Measurements from ENCODE around the gene SOX15.
"Not testable (repeated sequence)": the region's sequence is repeated elsewhere in the genome, so short reads cannot be mapped to it uniquely, and the experiment has no call there.

SOX15 gene

DNA sequence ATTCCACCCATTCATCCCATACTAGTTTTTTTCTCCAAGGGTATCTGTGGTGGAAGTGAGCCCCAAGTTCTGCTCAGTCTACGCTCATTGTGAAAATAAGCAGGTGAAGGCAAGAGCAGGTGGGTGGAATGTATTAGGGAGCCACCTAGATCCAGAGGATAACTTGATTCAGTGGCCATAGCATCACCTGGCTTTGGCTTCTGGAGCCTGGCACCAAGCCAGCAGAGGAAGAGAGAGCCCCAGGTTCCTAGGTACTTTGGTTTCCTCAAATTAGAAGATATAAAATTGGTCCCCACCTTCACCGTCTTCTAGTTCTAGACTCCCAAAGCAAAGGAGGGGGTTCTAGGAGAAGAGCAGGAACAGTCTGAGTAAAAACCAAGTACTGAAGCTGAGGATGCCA is 20.7 kb upstream of the SOX15 start:
- DNase-seq, result no peak
- Histone ChIP-seq H3K4me1 (ENCODE audit: control insufficient read depth, insufficient read depth, low read length, poor library complexity, severe bottlenecking) (peaks cover 17% of the 10 kb centered on the region), H3K27me3 (replicated peaks; ENCODE audit: control insufficient read depth, insufficient read depth, low read length, poor library complexity, severe bottlenecking) (no peaks in the 10 kb centered on the region), H3K36me3 (ENCODE audit: control insufficient read depth, insufficient read depth, low read length) (peaks cover 15% of the 10 kb centered on the region), H3K9me3 (ENCODE audit: control insufficient read depth, low read length) (no peaks in the 10 kb centered on the region), H3K27ac (ENCODE audit: insufficient read depth, low read length, poor library complexity, severe bottlenecking) (no peak overlapping the region), H3K4me3 (ENCODE audit: insufficient read depth, low read depth, low read length, poor library complexity, severe bottlenecking) (no peak overlapping the region)

DNA sequence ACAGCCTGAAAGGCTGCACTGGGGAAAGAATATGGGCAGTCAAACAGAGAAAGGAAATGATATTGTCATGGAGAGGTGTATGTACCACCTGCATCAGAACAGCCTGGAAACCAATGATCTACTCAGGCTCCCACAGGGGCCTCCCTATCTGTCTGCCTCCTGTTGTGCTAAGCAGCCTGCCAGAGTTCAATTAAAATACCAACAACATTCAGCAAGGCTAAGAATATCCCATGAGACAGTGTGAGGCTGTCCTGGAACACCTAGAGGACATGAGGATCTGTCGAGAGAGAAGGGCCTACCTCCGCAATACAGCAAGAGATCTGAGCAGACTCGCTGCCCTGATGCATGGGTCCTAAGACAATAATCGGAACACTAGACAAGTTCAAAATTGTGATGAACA is 16.4 kb upstream of the SOX15 start:
- Histone ChIP-seq H3K36me3 (ENCODE audit: control insufficient read depth, insufficient read depth, low read length) (peaks cover 43% of the 10 kb centered on the region), H3K4me3 (ENCODE audit: insufficient read depth, low read depth, low read length, poor library complexity, severe bottlenecking) (no peak overlapping the region)

DNA sequence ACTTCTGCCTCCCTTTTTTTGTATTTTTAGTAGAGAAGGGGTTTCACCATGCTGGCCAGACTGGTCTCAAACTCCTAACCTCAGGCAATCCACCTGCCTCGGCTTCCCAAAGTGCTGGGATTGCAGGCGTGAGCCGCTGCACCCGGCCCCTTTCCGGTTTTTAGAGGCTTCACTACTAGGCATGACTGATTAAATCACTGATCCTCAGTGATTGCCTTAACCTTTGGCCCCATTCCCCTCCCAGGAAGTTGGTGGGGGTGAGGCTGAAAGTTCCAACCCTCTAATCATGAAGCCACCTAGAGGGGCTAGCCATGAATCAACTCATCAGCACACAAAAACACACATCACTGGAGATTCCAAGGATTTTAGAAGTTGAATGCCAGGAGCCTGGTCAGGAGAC is 7.7 kb upstream of the SOX15 start:
- not testable (repeated sequence) for H3K4me3 ChIP-seq (ENCODE audit: insufficient read depth, low read depth, low read length, poor library complexity, severe bottlenecking); H3K27me3 ChIP-seq (replicated peaks; ENCODE audit: control insufficient read depth, insufficient read depth, low read length, poor library complexity, severe bottlenecking); DNase-seq; H3K27ac ChIP-seq (ENCODE audit: insufficient read depth, low read length, poor library complexity, severe bottlenecking); H3K4me1 ChIP-seq (ENCODE audit: control insufficient read depth, insufficient read depth, low read length, poor library complexity, severe bottlenecking); H3K9me3 ChIP-seq (ENCODE audit: control insufficient read depth, low read length)
- H3K36me3 ChIP-seq (ENCODE audit: control insufficient read depth, insufficient read depth, low read length), result peaks cover 67% of the 10 kb centered on the region

More for the DNA sequence above, 16.4 kb upstream of the SOX15 start:
- Histone ChIP-seq H3K27me3 (replicated peaks; ENCODE audit: control insufficient read depth, insufficient read depth, low read length, poor library complexity, severe bottlenecking) (no peaks in the 10 kb centered on the region), H3K4me1 (ENCODE audit: control insufficient read depth, insufficient read depth, low read length, poor library complexity, severe bottlenecking) (no peaks in the 10 kb centered on the region), H3K9me3 (ENCODE audit: control insufficient read depth, low read length) (no peaks in the 10 kb centered on the region), H3K27ac (ENCODE audit: insufficient read depth, low read length, poor library complexity, severe bottlenecking) (no peak overlapping the region)
- no peak for DNase-seq

DNA sequence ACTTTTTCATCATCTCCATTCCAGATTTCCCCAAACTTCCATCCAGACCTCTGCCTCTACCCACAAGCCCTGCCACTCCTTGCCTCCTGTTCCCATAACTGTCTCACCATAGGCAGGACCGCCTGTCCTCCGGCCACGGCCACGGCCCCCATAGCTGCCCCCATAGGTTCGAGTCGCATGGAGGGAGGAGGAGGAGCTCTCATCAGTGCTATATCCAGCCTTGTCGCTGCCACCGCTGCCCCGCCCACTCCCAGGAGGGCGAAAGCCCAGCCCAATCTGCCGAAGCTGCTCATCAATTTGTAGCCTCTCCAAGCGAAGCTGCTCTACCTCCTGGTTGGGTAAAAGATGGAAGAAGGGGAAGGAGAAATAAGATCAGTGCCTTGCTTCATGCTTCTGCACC is 3.4 kb upstream of the SOX15 start:
- Histone ChIP-seq H3K27me3 (replicated peaks; ENCODE audit: control insufficient read depth, insufficient read depth, low read length, poor library complexity, severe bottlenecking) (no peaks in the 10 kb centered on the region), H3K36me3 (ENCODE audit: control insufficient read depth, insufficient read depth, low read length) (peaks cover 60% of the 10 kb centered on the region)

GRCh38 chr17:7592422-7593021 is 2.6 kb upstream of the SOX15 start:
- Histone ChIP-seq H3K27me3 (replicated peaks; ENCODE audit: control insufficient read depth, insufficient read depth, low read length, poor library complexity, severe bottlenecking) (no peaks in the 10 kb centered on the region), H3K4me3 (ENCODE audit: insufficient read depth, low read depth, low read length, poor library complexity, severe bottlenecking) (no peak overlapping the region), H3K27ac (ENCODE audit: insufficient read depth, low read length, poor library complexity, severe bottlenecking) (no peak overlapping the region), H3K4me1 (ENCODE audit: control insufficient read depth, insufficient read depth, low read length, poor library complexity, severe bottlenecking) (no peaks in the 10 kb centered on the region), H3K9me3 (ENCODE audit: control insufficient read depth, low read length) (no peaks in the 10 kb centered on the region), H3K36me3 (ENCODE audit: control insufficient read depth, insufficient read depth, low read length) (peaks cover 67% of the 10 kb centered on the region)
- no peak for DNase-seq

More for the DNA sequence above, 3.4 kb upstream of the SOX15 start:
- DNase-seq, result no peak
- no peaks in the 10 kb centered on the region for H3K9me3 ChIP-seq (ENCODE audit: control insufficient read depth, low read length)
- H3K27ac ChIP-seq (ENCODE audit: insufficient read depth, low read length, poor library complexity, severe bottlenecking), result no peak overlapping the region
- H3K4me1 ChIP-seq (ENCODE audit: control insufficient read depth, insufficient read depth, low read length, poor library complexity, severe bottlenecking), result no peaks in the 10 kb centered on the region
- no peak overlapping the region for H3K4me3 ChIP-seq (ENCODE audit: insufficient read depth, low read depth, low read length, poor library complexity, severe bottlenecking)

DNA sequence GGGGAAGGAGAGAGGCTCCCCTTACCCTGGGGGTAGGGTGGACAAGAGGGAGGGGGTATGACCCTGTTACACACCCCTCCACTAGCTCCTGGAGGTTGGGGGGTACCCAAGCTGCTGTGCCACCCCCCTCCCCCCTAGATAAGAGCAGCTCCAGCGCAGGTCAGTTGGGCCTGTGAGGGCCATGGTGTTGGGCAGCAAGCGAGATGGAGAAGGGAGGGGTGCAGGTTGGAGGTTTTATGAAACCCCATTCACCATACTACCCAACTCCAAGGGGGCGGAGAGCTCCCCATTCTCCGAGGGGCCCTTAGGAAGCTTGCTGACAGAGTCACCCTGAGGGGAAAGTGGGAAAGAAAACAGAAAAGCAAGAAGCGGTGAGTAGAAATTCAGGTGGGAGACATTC is 1.7 kb upstream of the SOX15 start:
- Histone ChIP-seq H3K9me3 (ENCODE audit: control insufficient read depth, low read length) (no peaks in the 10 kb centered on the region), H3K36me3 (ENCODE audit: control insufficient read depth, insufficient read depth, low read length) (peaks cover 68% of the 10 kb centered on the region), H3K4me3 (ENCODE audit: insufficient read depth, low read depth, low read length, poor library complexity, severe bottlenecking) (no peak overlapping the region), H3K27ac (ENCODE audit: insufficient read depth, low read length, poor library complexity, severe bottlenecking) (no peak overlapping the region), H3K4me1 (ENCODE audit: control insufficient read depth, insufficient read depth, low read length, poor library complexity, severe bottlenecking) (no peaks in the 10 kb centered on the region), H3K27me3 (replicated peaks; ENCODE audit: control insufficient read depth, insufficient read depth, low read length, poor library complexity, severe bottlenecking) (no peaks in the 10 kb centered on the region)
- DNase-seq, result no peak

DNA sequence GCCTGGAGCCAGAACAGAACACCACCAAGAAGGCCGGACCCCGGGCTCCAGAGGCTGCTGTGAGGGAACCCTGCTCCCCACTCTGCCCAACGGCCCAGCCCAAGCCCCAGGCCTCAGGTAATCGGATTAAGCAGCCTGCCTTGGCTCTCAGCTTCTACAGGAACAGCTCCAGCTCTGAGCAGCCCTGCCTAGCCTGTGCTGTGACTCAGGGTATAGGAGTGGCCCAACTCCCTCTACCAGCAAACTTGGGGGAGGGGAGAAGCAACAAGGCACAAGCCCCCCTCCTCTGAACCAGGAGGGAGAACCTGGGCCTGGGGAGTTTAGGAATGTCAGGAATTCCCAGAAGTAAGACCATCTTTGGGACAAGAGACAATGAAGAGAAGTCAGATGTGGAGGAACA is 849 bp upstream of the SOX15 start:
- H3K36me3 ChIP-seq (ENCODE audit: control insufficient read depth, insufficient read depth, low read length), result peaks cover 63% of the 10 kb centered on the region
- H3K27me3 ChIP-seq (replicated peaks; ENCODE audit: control insufficient read depth, insufficient read depth, low read length, poor library complexity, severe bottlenecking), result no peaks in the 10 kb centered on the region
- DNase-seq, result no peak
- no peak overlapping the region for H3K27ac ChIP-seq (ENCODE audit: insufficient read depth, low read length, poor library complexity, severe bottlenecking)
- no peaks in the 10 kb centered on the region for H3K9me3 ChIP-seq (ENCODE audit: control insufficient read depth, low read length)
- H3K4me3 ChIP-seq (ENCODE audit: insufficient read depth, low read depth, low read length, poor library complexity, severe bottlenecking), result no peak overlapping the region
- H3K4me1 ChIP-seq (ENCODE audit: control insufficient read depth, insufficient read depth, low read length, poor library complexity, severe bottlenecking), result no peaks in the 10 kb centered on the region

GRCh38 chr17:7589204-7589868 is 558 bp downstream of the SOX15 start:
- DNase-seq, result peak; percentile 25 to 44 (median 39)
- H3K4me3 ChIP-seq (ENCODE audit: insufficient read depth, low read depth, low read length, poor library complexity, severe bottlenecking), result no peak overlapping the region
- H3K4me1 ChIP-seq (ENCODE audit: control insufficient read depth, insufficient read depth, low read length, poor library complexity, severe bottlenecking), result peaks cover 6% of the 10 kb centered on the region
- H3K27ac ChIP-seq (ENCODE audit: insufficient read depth, low read length, poor library complexity, severe bottlenecking), result no peak overlapping the region
- peaks cover 49% of the 10 kb centered on the region for H3K36me3 ChIP-seq (ENCODE audit: control insufficient read depth, insufficient read depth, low read length)
- no peaks in the 10 kb centered on the region for H3K27me3 ChIP-seq (replicated peaks; ENCODE audit: control insufficient read depth, insufficient read depth, low read length, poor library complexity, severe bottlenecking)
- no peaks in the 10 kb centered on the region for H3K9me3 ChIP-seq (ENCODE audit: control insufficient read depth, low read length)

DNA sequence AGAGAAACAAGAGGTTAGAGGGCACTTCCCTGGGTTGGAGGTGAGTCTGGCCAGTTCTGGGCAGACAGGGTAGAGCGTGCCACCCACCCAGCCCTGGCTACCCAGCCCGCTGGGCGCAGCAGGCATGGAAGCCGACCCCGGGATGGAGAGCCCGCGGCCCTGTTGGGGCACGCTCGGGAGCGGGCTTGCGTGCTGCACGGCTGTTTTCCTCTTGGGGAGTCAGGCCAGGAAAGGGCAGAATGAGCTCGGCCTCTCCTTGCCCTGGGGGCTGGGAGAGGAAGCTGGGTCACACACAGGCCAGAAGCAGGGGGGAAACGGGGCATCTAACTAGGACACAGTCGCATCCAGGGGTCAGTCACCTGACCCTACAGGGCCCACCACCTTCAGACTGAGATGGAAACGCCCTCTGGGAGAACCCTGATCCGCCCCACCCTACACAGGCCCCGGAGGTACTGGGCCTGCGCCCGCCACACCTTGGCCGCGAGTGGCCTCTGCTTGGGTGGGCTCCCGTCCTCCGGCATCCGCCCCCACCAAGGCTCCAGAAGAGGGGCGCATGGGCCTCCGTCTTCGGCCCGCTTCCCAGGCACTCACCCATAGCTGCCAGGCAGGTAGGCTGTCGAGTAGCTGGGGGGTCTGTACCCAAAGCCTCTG is 1.2 kb downstream of the SOX15 start:
- Histone ChIP-seq H3K9me3 (ENCODE audit: control insufficient read depth, low read length) (no peaks in the 10 kb centered on the region), H3K27ac (ENCODE audit: insufficient read depth, low read length, poor library complexity, severe bottlenecking) (no peak overlapping the region), H3K4me1 (ENCODE audit: control insufficient read depth, insufficient read depth, low read length, poor library complexity, severe bottlenecking) (peaks cover 8% of the 10 kb centered on the region), H3K27me3 (replicated peaks; ENCODE audit: control insufficient read depth, insufficient read depth, low read length, poor library complexity, severe bottlenecking) (no peaks in the 10 kb centered on the region), H3K4me3 (ENCODE audit: insufficient read depth, low read depth, low read length, poor library complexity, severe bottlenecking) (no peak overlapping the region), H3K36me3 (ENCODE audit: control insufficient read depth, insufficient read depth, low read length) (peaks cover 42% of the 10 kb centered on the region)
- DNase-seq, result no peak

GRCh38 chr17:7587420-7588151 is 2.3 kb downstream of the SOX15 start:
- no peak overlapping the region for H3K27ac ChIP-seq (ENCODE audit: insufficient read depth, low read length, poor library complexity, severe bottlenecking)
- H3K36me3 ChIP-seq (ENCODE audit: control insufficient read depth, insufficient read depth, low read length), result peaks cover 31% of the 10 kb centered on the region
- no peak for DNase-seq
- peaks cover 16% of the 10 kb centered on the region for H3K4me1 ChIP-seq (ENCODE audit: control insufficient read depth, insufficient read depth, low read length, poor library complexity, severe bottlenecking)
- no peaks in the 10 kb centered on the region for H3K27me3 ChIP-seq (replicated peaks; ENCODE audit: control insufficient read depth, insufficient read depth, low read length, poor library complexity, severe bottlenecking)
- no peaks in the 10 kb centered on the region for H3K9me3 ChIP-seq (ENCODE audit: control insufficient read depth, low read length)
- H3K4me3 ChIP-seq (ENCODE audit: insufficient read depth, low read depth, low read length, poor library complexity, severe bottlenecking), result no peak overlapping the region

Data from effector memory CD4-positive, alpha-beta T cell (primary cell).